T-helper 1 cell (primary cell): ENCODE data around the gene SLC12A5.

ENCODE experiments used
- DNase-seq, 5 donors: peaks; one replicate each; pipeline ENCODE4 v3.0.0-alpha.2; 2012 to 2020

Gene SLC12A5

DNA sequence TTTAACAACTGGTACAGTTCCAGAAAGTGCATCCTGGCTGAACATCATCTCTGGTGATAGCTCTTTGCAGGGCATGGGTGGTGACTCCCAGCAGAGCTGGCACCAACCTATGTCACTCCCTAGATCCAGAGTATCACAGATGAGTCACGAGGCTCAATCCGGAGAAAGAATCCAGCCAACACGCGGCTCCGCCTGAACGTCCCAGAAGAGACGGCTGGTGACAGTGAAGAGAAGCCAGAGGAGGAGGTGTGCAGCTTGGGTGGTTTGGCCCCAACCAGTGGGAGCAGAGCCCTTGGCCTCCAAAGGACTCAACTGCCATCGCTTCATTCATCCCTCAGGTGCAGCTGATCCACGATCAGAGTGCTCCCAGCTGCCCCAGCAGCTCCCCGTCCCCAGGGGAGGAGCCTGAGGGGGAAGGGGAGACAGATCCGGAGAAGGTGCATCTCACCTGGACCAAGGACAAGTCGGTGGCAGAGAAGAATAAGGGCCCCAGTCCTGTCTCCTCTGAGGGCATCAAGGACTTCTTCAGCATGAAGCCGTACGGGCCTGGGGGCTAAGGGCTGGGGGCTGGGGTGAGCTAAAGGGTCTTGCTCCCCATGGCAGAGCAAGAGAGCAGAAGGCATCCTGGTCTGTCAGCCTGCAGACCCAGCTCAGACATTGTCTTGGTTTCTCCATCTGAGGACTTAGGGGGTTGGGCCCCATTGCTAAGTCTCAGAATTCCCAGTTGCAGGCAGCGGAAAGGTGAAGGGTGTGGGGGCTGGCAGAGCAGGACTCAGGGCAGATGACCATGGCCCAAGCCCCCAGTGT lies 27.2 kb downstream of the SLC12A5 start:
- no peak for DNase-seq

DNA sequence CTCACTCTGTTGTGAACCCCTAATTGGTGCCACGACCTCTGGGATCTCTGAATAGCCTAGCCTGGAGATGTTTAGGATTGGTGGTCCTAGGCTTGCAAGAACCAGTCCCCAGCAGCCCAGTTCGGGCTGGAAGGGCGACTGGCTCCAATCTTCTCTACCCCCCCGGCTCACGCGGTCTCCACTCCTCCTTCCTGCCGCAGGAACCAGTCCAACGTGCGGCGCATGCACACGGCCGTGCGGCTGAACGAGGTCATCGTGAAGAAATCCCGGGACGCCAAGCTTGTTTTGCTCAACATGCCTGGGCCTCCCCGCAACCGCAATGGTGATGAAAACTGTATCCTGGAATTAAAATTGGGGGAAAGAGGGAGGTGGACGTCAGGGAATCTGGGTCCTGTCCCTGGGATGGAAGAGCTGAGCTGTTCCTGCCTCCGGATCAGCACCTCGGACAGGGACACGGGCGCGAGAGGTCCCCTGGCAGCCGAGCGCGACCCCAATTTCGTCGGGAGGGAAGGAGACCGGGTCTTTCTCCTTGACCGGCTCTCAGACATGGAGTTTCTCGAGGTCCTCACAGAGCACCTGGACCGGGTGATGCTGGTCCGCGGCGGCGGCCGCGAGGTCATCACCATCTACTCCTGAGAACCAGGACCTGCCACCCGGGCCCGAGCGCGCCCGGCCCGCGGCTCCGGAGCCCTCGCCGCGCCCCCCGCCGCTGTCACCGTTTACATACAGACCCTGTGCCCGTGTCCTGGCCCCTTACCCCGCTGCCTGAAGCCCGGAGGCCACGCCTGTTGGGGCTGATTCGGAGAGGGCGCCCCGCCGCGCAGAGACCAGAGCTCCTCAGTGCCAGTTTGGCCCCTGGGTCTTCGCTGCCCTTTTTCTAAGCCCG lies 28.2 kb downstream of the SLC12A5 start:
- DNase-seq: no peak

DNA sequence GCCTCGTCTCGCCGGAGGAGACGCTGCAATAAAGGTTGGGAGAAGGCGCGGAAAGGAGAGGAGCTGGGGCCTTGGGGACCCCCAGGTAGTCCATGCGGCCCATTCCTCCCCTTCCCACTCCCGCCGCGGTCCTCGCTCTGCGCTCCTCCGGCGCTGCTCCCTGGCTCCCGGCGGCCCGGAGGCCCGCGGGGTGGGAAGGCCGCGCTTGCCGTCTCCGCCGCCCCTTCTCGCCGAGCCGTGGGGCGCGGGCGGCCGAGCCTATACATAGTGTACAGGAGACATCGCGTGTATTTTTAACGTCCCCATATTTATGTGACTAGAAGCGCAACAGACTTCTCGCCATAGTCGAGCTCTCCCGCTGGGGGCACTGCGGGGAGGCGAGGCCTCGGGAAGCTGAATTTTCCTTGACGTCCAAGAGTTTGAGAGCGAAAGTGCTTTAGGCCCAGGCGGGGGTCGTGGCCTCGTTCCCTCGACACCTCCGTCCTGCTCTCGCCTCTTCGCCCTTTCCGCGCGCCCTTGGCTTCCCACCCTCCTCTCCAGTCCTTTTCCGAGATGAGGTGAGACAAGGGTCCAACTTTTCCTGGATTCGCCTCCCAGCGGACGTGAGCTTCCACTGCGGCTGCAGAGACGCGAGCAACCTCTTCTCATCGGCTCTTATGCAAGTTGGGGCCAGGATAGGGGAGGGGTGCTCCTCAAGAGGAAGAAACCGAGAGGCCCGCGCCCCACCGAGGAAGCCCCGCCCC lies 29.0 kb downstream of the SLC12A5 start:
- peak in 2 of 5 donors; percentile 9 to 32 for DNase-seq

DNA sequence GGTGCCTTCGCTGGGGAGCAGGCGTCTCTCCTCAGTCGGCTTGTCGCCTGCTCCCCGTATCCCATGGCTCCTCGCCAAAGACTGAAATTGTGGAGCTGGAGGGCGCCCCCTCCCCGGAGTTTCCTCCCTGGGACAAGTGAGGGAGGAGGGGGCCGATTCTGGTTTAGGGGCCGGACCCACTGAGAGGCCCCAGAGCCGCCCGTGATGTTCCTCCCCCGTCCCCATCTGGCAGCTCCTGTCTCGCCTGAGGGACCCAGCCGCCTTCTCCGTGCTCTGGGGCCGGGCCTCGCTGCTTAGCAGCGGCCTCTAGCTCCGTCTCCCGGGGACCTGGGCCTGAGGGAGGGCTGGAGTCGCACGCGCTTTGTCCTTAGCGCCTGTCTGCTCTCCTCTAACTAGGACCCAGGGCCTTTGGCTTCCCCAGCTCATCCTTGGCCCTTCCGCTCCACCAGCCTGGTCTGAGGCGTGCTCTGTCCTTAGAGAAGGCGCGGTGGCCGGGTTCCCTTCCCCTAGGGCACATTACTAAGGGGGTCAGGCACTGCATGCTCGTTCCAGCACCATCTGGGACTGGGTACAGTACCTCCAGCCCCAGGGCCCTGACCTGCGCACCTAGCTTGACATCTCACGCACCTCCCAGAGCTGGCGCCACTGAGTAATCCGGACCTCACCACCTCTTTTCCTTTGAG lies 29.7 kb downstream of the SLC12A5 start:
- DNase-seq: no peak

DNA sequence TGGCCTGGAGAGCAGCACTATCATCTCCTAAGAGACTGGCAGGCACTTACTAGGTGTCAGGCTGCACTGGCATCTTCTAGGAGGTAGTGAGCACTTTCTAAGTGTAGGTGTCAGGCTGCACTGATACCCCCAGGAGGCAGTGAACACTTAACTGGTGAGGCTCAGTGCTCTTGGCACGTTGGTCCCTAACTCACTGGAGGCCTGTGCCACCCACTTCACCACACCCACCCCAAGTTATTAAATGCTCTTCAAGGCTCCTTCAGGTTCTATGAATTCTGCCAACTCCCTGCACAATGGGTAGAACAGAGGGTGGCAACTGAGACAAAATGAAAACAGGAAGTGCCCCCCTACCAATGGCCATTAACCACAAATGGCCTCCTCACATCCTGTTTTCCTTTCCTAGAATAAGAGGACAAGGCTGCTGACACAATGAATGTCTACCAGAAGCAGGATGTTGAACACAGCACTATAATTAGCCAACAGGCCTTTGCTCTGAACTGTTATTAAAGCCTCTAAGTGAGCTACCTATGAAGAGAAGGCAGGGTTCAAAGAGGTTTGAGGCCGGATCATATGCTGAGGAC lies 31.4 kb downstream of the SLC12A5 start:
- peak in 1 of 5 donors; percentile 74 for DNase-seq

DNA sequence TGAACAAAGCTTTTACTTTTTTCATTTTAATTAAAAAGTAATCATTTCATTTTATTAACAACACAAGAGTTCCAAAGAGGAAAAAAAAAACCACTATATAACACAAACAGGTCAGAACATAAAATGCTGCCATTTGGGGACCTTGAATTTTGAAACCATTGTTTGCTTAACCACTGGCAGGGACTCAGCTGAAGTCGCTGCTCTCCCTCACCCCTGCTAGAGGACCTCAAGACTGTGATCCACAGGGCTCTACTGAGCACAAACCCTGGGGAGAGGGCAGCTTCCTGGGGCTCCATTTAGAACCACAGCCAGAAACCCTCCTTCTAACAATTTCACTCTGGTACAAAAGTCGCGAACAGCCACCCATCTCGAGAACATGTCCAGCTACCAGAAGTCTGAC lies 32.0 kb downstream of the SLC12A5 start:
- no peak for DNase-seq

DNA sequence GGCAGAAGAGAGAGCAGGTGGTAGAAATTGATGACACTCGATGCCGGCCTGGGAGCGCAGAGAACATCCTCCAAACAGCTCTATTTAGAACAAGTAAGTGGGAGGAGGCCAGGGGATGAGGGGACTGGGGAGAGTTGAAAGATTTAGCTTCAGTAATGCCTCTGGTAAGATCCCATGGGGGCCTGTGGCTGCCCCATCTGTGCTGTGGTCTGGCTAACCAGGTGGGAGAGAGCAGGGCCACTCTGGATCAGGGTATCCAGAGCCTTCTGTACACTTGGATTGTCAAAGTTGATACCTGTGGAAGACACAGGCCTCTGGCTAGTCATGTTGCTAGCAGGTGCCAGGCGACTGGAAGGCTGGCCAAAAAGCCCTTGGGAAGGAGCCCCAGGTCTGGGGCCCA lies 33.1 kb downstream of the SLC12A5 start:
- no peak for DNase-seq

DNA sequence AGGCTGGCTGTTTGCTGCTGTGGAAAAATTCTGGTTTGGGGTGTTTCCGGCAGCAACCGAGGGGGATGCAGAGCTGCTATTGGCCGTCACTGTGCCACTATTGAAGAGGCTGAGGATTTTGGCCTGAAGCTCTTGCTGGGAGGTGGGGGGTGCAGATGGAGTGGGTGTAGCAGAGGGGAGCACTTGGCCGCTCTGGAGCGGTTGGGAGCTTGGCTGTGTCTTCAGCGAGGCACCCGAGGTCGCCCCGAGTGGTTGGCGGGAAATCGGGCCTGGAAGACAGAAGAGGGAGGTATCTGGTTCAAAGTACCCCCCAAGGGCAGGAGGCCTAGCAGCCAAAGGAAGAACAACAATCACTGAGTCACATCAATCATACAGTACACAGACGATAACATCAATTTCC lies 33.6 kb downstream of the SLC12A5 start:
- DNase-seq: no peak

DNA sequence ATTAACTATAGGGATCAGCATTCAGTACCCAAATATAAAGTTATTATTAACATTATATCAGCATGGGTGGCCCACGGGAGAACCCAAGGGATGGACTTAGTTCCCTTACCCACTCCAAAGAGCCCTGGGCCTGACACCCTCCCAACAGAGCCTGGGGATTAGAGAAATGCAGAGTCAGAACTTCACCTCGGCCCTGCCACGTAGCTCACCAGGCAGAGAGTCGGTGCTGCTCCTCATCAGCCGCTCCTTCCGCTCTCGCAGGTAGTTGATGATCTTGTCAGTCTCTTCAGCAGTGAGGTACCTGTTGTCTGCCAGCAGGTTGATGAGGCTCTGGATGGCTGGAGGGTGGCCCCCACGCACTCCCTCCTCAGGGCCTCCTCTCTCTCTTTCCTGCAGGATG lies 34.1 kb downstream of the SLC12A5 start:
- DNase-seq: no peak

DNA sequence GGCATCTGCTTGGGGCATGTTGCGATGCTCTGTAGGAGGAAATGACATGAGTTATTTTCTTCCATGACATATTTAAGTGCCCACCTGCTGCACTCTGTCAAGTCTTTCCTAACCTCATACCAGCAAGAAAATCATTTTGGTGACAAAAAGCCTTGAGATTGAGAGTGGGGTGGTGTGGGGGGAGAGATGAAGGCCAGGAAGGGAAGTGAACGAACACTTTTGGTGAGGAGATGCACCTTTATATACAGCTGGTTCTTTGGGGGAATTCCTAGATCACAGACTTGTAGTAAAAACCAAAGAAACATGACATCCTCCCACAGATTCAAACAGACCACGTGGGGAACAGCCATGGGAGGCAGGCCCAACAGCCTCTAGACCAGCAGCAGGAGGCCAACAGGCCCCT lies 34.6 kb downstream of the SLC12A5 start:
- peak in 1 of 5 donors; percentile 33 for DNase-seq

DNA sequence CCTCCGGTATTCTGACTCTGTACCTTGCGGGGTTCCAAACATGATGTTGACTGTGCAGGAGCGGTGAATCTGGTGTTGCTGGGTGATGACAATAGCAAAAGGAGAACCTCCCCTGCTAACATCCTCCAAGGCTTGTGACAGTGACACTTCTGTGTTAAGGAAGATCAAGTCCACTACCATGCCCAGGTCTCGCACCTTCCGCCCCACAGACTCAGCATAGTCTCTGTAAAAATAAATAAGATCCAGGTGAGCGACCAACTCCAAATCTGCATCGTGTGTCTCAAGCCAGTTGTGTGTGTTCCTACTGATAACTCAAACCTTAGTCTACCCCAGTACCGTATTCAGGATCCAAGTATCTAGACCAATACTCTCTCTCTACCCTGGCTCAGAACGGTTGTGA lies 36.0 kb downstream of the SLC12A5 start:
- DNase-seq: no peak

DNA sequence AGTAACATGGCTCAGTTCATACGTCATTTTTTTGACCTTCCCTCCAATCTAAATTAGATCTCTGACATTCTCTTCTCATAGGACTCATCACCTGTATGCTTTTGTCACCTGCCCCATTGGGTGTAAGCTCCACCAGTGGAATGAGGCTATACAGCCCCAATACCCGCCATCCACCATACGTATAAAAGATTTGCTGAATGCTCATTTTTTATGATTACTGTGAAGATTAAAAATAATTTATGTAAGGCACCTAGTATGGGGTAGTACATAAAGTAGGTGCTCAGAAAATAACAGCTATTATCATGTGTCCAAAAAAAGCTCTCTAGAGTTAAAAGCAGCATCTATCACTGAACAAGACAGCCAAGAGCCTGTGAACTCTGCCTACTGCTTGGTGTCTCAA lies 36.7 kb downstream of the SLC12A5 start:
- no peak for DNase-seq

DNA sequence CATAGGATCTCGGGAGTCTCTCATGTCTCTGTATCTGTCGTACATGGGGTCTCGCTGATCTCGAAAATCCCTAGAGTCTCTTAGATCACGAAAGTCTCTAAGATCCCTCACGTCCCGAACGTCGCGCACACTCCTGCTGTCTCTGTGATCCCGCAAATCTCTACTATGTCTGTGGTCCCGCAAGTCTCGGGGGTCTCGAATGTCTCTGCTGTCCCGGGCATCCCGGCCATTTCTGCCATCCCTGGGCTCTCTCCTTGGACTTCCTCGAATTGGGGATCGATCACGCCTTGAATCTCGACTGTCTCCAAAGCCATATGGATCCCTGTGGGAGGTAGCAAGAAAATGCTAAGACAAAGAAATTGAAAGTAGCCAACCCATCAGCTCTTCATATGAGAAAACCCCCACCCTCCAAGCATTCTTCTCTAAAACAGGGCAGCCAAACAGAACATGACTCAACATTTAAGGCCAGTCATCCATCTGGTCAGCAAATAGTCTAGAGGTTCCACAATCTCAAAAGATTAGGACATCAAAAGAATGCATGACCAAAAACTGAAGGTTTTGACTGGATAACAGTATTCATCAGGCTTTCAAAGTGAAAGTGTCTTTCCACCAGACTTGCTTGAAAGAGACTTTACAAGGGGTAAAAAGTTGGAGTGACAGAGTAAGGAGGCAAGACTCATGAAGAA lies 41.3 kb downstream of the SLC12A5 start:
- DNase-seq: no peak

DNA sequence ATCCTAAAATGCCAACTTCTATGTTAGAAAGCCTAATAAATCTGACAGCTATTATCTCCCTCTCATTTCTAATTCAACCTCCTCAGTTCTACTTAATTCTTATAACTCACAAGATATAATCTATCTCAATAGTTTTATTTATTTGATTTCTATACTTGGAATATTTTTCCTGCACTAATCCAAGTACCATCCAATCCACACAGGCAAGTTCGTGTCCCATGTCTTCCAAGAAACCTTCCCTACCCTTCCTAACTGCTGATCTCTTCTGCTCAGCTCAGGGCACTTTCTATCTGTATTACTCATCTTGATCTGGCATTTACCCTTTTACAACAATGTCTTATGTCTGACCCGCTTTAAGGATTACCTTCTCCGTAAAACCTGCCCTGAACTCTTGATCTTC lies 42.6 kb downstream of the SLC12A5 start:
- no peak for DNase-seq

DNA sequence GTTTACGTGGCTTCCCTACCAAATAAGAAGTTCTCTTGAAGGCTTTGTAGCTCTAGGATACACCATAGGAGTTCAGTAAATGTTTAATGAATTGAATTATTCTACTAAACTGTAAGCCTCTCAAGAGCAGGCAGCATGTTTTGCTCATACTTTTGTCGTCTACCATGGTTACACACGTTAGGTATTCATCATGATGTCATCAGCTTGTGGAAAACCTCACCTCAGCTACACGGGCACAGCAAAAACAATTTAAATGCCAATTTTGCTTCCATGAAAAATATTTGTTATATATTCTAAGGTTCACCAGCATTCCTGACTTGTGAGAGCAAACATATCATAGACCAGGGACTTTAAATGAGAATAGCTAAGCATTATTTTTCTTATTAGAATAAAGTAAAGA lies 44.0 kb downstream of the SLC12A5 start:
- no peak for DNase-seq

DNA sequence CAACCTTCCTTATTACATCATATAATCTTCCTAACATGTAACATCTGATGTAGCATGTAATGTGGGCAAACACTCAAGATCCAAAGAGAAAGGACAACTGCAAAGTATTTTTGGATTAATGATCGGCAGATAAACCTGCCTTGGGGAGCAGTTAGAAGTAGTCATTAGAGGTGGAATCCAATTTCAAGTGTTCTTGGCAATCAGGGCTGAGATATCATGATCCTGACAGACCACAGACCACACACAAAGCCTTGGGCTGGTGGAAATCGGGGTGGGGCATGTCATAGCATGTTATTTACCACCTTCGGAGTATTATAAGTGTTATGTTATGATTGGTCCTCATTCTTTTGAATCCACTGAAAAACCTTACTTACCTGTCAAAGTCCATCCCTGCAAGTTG lies 44.4 kb downstream of the SLC12A5 start:
- DNase-seq: no peak

DNA sequence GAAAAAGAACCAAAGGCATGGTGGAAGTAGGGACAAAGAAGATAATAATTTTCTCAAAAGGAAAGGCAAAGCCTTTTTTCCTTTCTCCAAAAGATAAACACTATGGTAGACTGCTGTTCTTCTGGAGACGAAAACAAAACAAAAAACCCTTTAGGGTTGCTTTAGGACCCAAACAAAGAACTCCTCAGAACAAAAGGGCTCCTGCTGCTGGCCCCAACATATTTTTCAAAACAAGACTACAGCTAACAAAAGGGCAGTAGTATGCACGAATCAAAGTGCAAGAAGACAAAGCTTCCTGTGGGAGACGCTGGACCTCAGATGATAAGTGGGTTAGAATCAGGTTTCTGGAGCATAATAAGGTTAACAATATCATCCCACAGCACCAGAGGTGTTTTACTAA lies 45.0 kb downstream of the SLC12A5 start:
- DNase-seq: no peak

DNA sequence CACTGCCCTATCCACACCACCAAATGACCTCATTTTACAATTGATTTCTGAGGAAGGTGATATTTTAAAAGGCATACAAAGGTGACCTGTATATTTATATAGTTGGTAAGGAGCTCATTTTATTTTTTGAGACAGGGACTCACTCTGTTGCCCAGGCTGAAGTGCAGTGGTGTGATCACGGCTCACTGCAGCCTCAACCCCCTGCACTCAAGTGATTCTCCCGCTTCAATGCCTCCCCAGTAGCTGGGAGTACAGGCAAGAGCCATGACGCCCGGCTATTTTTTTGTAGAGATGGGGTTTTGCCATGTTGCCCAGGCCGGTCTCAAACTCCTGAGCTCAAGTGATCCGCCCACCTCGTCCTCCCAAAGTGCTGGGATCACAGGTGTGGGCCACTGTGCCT lies 47.8 kb downstream of the SLC12A5 start:
- no peak for DNase-seq

DNA sequence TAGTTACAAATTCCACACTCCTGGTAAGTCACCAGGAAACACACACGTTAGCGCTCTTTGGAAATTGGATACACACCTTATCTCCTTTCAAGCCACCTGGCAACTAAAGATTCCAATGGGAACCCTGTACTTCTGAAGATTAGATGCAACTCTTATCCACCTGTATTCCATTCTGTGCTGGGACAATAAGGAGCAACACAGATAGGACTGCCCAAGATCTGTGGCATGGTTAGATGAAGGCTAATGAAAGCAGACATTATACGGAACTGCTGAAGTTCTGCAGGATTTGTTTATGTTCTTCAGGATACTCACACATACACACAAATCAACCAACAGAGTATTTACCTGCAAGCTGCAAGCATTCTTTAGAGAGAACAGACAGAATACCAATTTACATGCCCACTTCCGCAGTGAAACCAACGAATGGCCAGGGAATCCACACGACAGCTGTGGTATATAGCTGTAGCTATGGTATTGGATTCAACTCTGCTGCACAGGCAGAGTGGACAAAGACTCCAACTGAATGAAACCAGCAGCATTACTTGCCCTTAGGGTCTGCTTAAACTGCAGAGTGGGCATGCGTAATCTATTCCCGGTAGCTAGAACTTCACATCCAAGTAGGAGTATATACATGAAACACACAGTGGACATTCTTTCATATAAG lies 48.8 kb downstream of the SLC12A5 start:
- no peak for DNase-seq

DNA sequence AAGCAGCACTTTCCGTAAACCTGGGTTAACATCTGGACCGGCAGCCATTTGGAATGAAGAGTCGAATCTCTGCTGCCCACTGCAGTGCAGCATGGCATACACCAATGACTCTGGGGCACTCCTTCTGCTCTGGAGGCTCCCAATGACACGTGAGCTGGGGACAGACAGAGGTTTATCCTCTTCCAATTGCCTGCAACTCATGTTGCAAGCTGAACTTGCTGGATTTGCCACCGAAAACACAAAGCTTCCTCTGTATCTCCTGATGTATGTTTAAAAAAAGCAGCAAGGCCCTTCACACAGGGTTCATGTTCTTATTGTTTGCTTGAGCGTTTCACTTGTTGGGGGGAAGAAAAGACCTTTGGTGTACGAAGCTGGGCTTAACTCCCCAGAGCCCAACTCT lies 49.9 kb downstream of the SLC12A5 start:
- no peak for DNase-seq

DNA sequence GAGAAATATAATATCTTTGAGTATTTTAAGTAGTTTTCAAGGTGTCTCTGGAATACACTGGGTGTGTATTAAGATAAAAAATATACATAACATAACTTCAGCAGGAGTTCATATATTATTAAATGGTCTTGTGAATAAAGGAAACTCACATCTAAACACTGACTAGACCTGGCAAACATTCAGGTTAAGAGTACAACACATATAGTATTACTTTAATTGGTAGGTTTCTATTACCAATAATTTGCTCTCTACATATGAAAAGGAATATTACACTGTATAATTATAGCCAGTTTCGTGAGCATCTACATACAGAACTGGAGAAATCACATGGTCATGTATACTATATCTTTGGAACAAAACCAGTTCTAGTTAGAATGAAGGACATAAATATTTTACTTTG lies 52.1 kb downstream of the SLC12A5 start:
- DNase-seq: no peak
